Measurements from ENCODE around the gene FNDC3B. TPM values are rescaled to one million over a fixed set of nuclear protein-coding genes. Genes with fewer than 3 reads are reported as not detected.

The FNDC3B gene
- total and polyA plus RNA-seq, 2 donors from 2014 or later: 11.8 to 185 TPM

- no peak overlapping the region for H3K9ac ChIP-seq (ENCODE audit: low read length in 3 of 3)
- peaks cover 0 to 5% (median 4%) of the 10 kb centered on the region in 3 donors for H3K36me3 ChIP-seq (ENCODE audit: control insufficient read depth in 2 of 3, insufficient read depth in 3 of 3, low read length in 3 of 3)
- FAIRE-seq: no peak
Observed at GRCh38 chr3:172271386-172271976, 232.1 kb downstream of the FNDC3B start.

GRCh38 chr3:172272698-172273097 is 233.3 kb downstream of the FNDC3B start:
- no peak overlapping the region for H3K9ac ChIP-seq (ENCODE audit: low read length in 3 of 3)
- H3K4me1 ChIP-seq (ENCODE audit: control insufficient read depth in 2 of 3, insufficient read depth in 2 of 3, low read depth in 1 of 3, low read length in 3 of 3): peaks cover 0 to 2% (median 0%) of the 10 kb centered on the region in 3 donors
- no peak overlapping the region for H3K4me3 ChIP-seq (ENCODE audit: low read length in 3 of 3)
- no peaks in the 10 kb centered on the region for H3K27me3 ChIP-seq (ENCODE audit: control insufficient read depth, insufficient read depth, low read length)
- H3K27ac ChIP-seq (ENCODE audit: low read depth in 2 of 2, low read length in 2 of 2): no peak overlapping the region
- H3K9me3 ChIP-seq (ENCODE audit: control insufficient read depth in 2 of 3, insufficient read depth in 1 of 3, low read length in 3 of 3): no peaks in the 10 kb centered on the region
- H3K36me3 ChIP-seq (ENCODE audit: control insufficient read depth in 2 of 3, insufficient read depth in 3 of 3, low read length in 3 of 3): peaks cover 0 to 5% (median 0%) of the 10 kb centered on the region in 3 donors
- TF ChIP-seq CTCF (IDR thresholded peaks at IDR 0.05; ENCODE audit: borderline replicate concordance, extremely low read depth, insufficient read depth): no peak
- intact Hi-C loops (cut with DNase I): no loop called here
- no peak for FAIRE-seq
- no peak for DNase-seq

More at GRCh38 chr3:172271386-172271976, 232.1 kb downstream of the FNDC3B start:
- Histone ChIP-seq H3K27ac (ENCODE audit: low read depth in 2 of 2, low read length in 2 of 2) (no peak overlapping the region), H3K4me3 (ENCODE audit: low read length in 3 of 3) (no peak overlapping the region), H3K9me3 (ENCODE audit: control insufficient read depth in 2 of 3, insufficient read depth in 1 of 3, low read length in 3 of 3) (no peaks in the 10 kb centered on the region), H3K27me3 (ENCODE audit: control insufficient read depth, insufficient read depth, low read length) (no peaks in the 10 kb centered on the region), H3K4me1 (ENCODE audit: control insufficient read depth in 2 of 3, insufficient read depth in 2 of 3, low read depth in 1 of 3, low read length in 3 of 3) (peaks cover 0 to 2% (median 0%) of the 10 kb centered on the region in 3 donors)
- TF ChIP-seq CTCF (IDR thresholded peaks at IDR 0.05; ENCODE audit: borderline replicate concordance, extremely low read depth, insufficient read depth): no peak
- intact Hi-C loops (cut with DNase I): no loop called here
- DNase-seq: no peak

GRCh38 chr3:172273378-172273777 is 234.0 kb downstream of the FNDC3B start:
- no peaks in the 10 kb centered on the region for H3K9me3 ChIP-seq (ENCODE audit: control insufficient read depth in 2 of 3, insufficient read depth in 1 of 3, low read length in 3 of 3)
- FAIRE-seq (no peak), DNase-seq (no peak)
- H3K4me3 ChIP-seq (ENCODE audit: low read length in 3 of 3): no peak overlapping the region
- TF ChIP-seq CTCF (IDR thresholded peaks at IDR 0.05; ENCODE audit: borderline replicate concordance, extremely low read depth, insufficient read depth): no peak
- H3K27me3 ChIP-seq (ENCODE audit: control insufficient read depth, insufficient read depth, low read length): no peaks in the 10 kb centered on the region
- intact Hi-C loops (cut with DNase I): no loop called here
- H3K36me3 ChIP-seq (ENCODE audit: control insufficient read depth in 2 of 3, insufficient read depth in 3 of 3, low read length in 3 of 3): peaks cover 0 to 5% (median 0%) of the 10 kb centered on the region in 3 donors
- no peak overlapping the region for H3K27ac ChIP-seq (ENCODE audit: low read depth in 2 of 2, low read length in 2 of 2)
- no peak overlapping the region for H3K9ac ChIP-seq (ENCODE audit: low read length in 3 of 3)
- H3K4me1 ChIP-seq (ENCODE audit: control insufficient read depth in 2 of 3, insufficient read depth in 2 of 3, low read depth in 1 of 3, low read length in 3 of 3): peaks cover 0 to 2% (median 0%) of the 10 kb centered on the region in 3 donors
